GM12865 (cell line): ENCODE measurements around the gene PAX2.

Experiments
- DNase-seq: peaks from one replicate; pipeline ENCODE4 v3.0.0; 2010; ENCODE audit warnings: low read depth
- H3K4me3 ChIP-seq: 2 replicates; pipeline ENCODE4 v1.5.1; 2011; ENCODE audit warnings: mild to moderate bottlenecking, low read depth, low read length, control low read depth
- CTCF ChIP-seq: IDR thresholded peaks from 2 replicates; pipeline ENCODE4 v1.5.1; 2011; ENCODE audit warnings: low read length, control low read depth, low read depth, inconsistent platforms; ENCODE audit not compliant: insufficient read depth; ENCODE audit errors: missing control alignments

The PAX2 gene

GRCh38 chr10:100791369-100792058 lies 46.1 kb downstream of the PAX2 start:
- no peak for DNase-seq
- no peak for TF ChIP-seq CTCF
- no peak overlapping the region for H3K4me3 ChIP-seq

GRCh38 chr10:100792574-100792973 lies 47.2 kb downstream of the PAX2 start:
- DNase-seq = no peak
- no peak for TF ChIP-seq CTCF
- no peak overlapping the region for H3K4me3 ChIP-seq

- TF ChIP-seq CTCF = no peak
- no peak for DNase-seq
- H3K4me3 ChIP-seq = no peak overlapping the region
These were observed 47.7 kb downstream of the PAX2 start for GRCh38 chr10:100793055-100793454.

GRCh38 chr10:100799881-100800280 lies 54.5 kb downstream of the PAX2 start:
- TF ChIP-seq CTCF = no peak
- DNase-seq = no peak
- H3K4me3 ChIP-seq = no peak overlapping the region

- no peak for DNase-seq
- H3K4me3 ChIP-seq = no peak overlapping the region
- TF ChIP-seq CTCF = no peak
These were observed 55.5 kb downstream of the PAX2 start for GRCh38 chr10:100800931-100801330.

- no peak overlapping the region for H3K4me3 ChIP-seq
- no peak for TF ChIP-seq CTCF
- no peak for DNase-seq
These were observed 56.8 kb downstream of the PAX2 start for GRCh38 chr10:100802196-100802595.

GRCh38 chr10:100802607-100803006 lies 57.2 kb downstream of the PAX2 start:
- DNase-seq = no peak
- no peak for TF ChIP-seq CTCF

More at GRCh38 chr10:100802607-100803006, 57.2 kb downstream of the PAX2 start:
- no peak overlapping the region for H3K4me3 ChIP-seq
